SU-DHL-6 (cell line): ENCODE results near the gene USP24.

Experiments used
- H2AFZ ChIP-seq: fragments of 200-600 bp; sonication (generic); 2 replicates; pipeline ENCODE4 v1.6.1; 2014; ENCODE audit warnings: low read depth, mild to moderate bottlenecking, moderate library complexity, mixed read lengths, antibody characterized with exemption, low read length; ENCODE audit not compliant: severe bottlenecking
- H3F3A ChIP-seq: fragments of 200-600 bp; shearing (Covaris generic); 2 replicates; pipeline ENCODE4 v1.6.0; 2016; ENCODE audit warnings: antibody characterized with exemption, mild to moderate bottlenecking; ENCODE audit not compliant: insufficient read depth
- H3K27ac ChIP-seq: fragments of 200-600 bp; sonication (generic); 2 replicates; pipeline ENCODE4 v1.5.1; 2016; ENCODE audit warnings: low read depth, mild to moderate bottlenecking, low read length, moderate library complexity, mixed read lengths
- H3K27me3 ChIP-seq: fragments of 200-600 bp; sonication (generic), shearing (Covaris generic); 2 replicates; pipeline ENCODE4 v1.6.0; 2014; ENCODE audit warnings: mild to moderate bottlenecking, low read length
- H3K36me3 ChIP-seq: fragments of 200-600 bp; sonication (generic); 2 replicates; pipeline ENCODE4 v1.6.1; 2014; ENCODE audit warnings: mild to moderate bottlenecking, low read length, mixed read lengths
- H3K4me2 ChIP-seq: fragments of 300-600, 200-600 bp; shearing (Covaris generic), sonication (generic); 2 replicates; pipeline ENCODE4 v1.6.0; 2014; ENCODE audit warnings: low read length, low read depth, mild to moderate bottlenecking; ENCODE audit not compliant: poor library complexity, severe bottlenecking
- H3K4me3 ChIP-seq: fragments of 200-600 bp; sonication (generic); 2 replicates; pipeline ENCODE4 v1.5.1; 2014; ENCODE audit warnings: antibody characterized with exemption, low read length, mild to moderate bottlenecking, mixed read lengths; ENCODE audit not compliant: insufficient read depth, poor library complexity, severe bottlenecking
- H3K79me2 ChIP-seq: fragments of 200-600 bp; sonication (generic); 2 replicates; pipeline ENCODE4 v1.6.1; 2014; ENCODE audit warnings: mild to moderate bottlenecking, low read length, moderate library complexity; ENCODE audit not compliant: insufficient read depth
- H3K9ac ChIP-seq: fragments of 200-600 bp; sonication (generic); 2 replicates; pipeline ENCODE4 v1.7.0; 2014; ENCODE audit warnings: mild to moderate bottlenecking, low read length
- H3K9me2 ChIP-seq: fragments of 200-600 bp; sonication (generic); replicated peaks from 2 replicates; pipeline ENCODE4 v1.6.1; 2014; ENCODE audit warnings: low read length; ENCODE audit not compliant: insufficient read depth
- H3K9me3 ChIP-seq: fragments of 200-600 bp; sonication (generic); 2 replicates; pipeline ENCODE4 v1.6.1; 2014; ENCODE audit warnings: low read length, mixed read lengths; ENCODE audit not compliant: insufficient read depth
- H4K20me1 ChIP-seq: fragments of 200-600 bp; sonication (generic); 2 replicates; pipeline ENCODE4 v1.6.1; 2014; ENCODE audit warnings: low read depth, mild to moderate bottlenecking, antibody characterized with exemption, low read length, moderate library complexity, mixed read lengths
- EZH2phosphoT487 ChIP-seq: fragments of 200-600 bp; sonication (generic), shearing (Covaris generic); conservative IDR thresholded peaks from 2 replicates; pipeline ENCODE4 v1.6.1; 2018; ENCODE audit warnings: mild to moderate bottlenecking, antibody characterized with exemption, low read length, moderate library complexity, mixed read lengths
- TF ChIP-seq, protein P1 (sequence below): fragments of 200-600 bp; sonication (generic); IDR thresholded peaks from one replicate; pipeline ENCODE4 v1.5.1; 2017; ENCODE audit warnings: antibody characterized with exemption, mild to moderate bottlenecking, low read length, moderate library complexity; ENCODE audit not compliant: insufficient read depth, poor library complexity, severe bottlenecking

USP24 gene

GRCh38 chr1:55239548-55239947, 24.4 kb upstream of the USP24 start:
- Histone ChIP-seq H3F3A (no peaks in the 10 kb centered on the region), H3K36me3 (no peaks in the 10 kb centered on the region), H3K4me3 (no peak overlapping the region), H4K20me1 (no peaks in the 10 kb centered on the region), H3K79me2 (no peaks in the 10 kb centered on the region), H3K27ac (no peak overlapping the region), H3K4me2 (no peak overlapping the region), H3K9me3 (no peaks in the 10 kb centered on the region), H2AFZ (no peak overlapping the region), H3K9ac (no peak overlapping the region), H3K27me3 (no peaks in the 10 kb centered on the region), H3K9me2 (no peaks in the 10 kb centered on the region)
- TF ChIP-seq EZH2phosphoT487 = no peak
- TF ChIP-seq, protein P1, sequence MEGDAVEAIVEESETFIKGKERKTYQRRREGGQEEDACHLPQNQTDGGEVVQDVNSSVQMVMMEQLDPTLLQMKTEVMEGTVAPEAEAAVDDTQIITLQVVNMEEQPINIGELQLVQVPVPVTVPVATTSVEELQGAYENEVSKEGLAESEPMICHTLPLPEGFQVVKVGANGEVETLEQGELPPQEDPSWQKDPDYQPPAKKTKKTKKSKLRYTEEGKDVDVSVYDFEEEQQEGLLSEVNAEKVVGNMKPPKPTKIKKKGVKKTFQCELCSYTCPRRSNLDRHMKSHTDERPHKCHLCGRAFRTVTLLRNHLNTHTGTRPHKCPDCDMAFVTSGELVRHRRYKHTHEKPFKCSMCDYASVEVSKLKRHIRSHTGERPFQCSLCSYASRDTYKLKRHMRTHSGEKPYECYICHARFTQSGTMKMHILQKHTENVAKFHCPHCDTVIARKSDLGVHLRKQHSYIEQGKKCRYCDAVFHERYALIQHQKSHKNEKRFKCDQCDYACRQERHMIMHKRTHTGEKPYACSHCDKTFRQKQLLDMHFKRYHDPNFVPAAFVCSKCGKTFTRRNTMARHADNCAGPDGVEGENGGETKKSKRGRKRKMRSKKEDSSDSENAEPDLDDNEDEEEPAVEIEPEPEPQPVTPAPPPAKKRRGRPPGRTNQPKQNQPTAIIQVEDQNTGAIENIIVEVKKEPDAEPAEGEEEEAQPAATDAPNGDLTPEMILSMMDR = no peak

- Histone ChIP-seq H3K9ac (no peak overlapping the region), H2AFZ (no peak overlapping the region), H3F3A (no peaks in the 10 kb centered on the region), H3K27ac (no peak overlapping the region), H3K27me3 (no peaks in the 10 kb centered on the region), H3K36me3 (no peaks in the 10 kb centered on the region), H3K9me2 (no peaks in the 10 kb centered on the region), H3K9me3 (no peaks in the 10 kb centered on the region), H3K79me2 (no peaks in the 10 kb centered on the region), H4K20me1 (no peaks in the 10 kb centered on the region), H3K4me2 (no peak overlapping the region), H3K4me3 (no peak overlapping the region)
- no peak for TF ChIP-seq EZH2phosphoT487
These were observed 20.6 kb upstream of the USP24 start for GRCh38 chr1:55235722-55236121.

- no peak overlapping the region for H3K9ac ChIP-seq
- TF ChIP-seq EZH2phosphoT487 = no peak
- TF ChIP-seq, protein P1 = no peak
- no peaks in the 10 kb centered on the region for H3K9me3 ChIP-seq
- H3K36me3 ChIP-seq = no peaks in the 10 kb centered on the region
- no peaks in the 10 kb centered on the region for H3F3A ChIP-seq
- no peak overlapping the region for H3K4me3 ChIP-seq
- no peaks in the 10 kb centered on the region for H3K9me2 ChIP-seq
- H3K79me2 ChIP-seq = no peaks in the 10 kb centered on the region
- no peaks in the 10 kb centered on the region for H3K27me3 ChIP-seq
- H4K20me1 ChIP-seq = no peaks in the 10 kb centered on the region
- no peak overlapping the region for H3K27ac ChIP-seq
- no peak overlapping the region for H2AFZ ChIP-seq
- no peak overlapping the region for H3K4me2 ChIP-seq
These were observed 18.9 kb upstream of the USP24 start for GRCh38 chr1:55234016-55234415.

GRCh38 chr1:55233145-55233777, 18.1 kb upstream of the USP24 start:
- Histone ChIP-seq H3F3A (no peaks in the 10 kb centered on the region), H3K27ac (no peak overlapping the region), H2AFZ (no peak overlapping the region), H4K20me1 (no peaks in the 10 kb centered on the region), H3K27me3 (no peaks in the 10 kb centered on the region), H3K9me3 (no peaks in the 10 kb centered on the region), H3K79me2 (no peaks in the 10 kb centered on the region), H3K36me3 (no peaks in the 10 kb centered on the region), H3K9me2 (no peaks in the 10 kb centered on the region), H3K9ac (no peak overlapping the region), H3K4me3 (no peak overlapping the region), H3K4me2 (no peak overlapping the region)
- no peak for TF ChIP-seq EZH2phosphoT487
- TF ChIP-seq, protein P1 = no peak
